Loucy (cell line): ENCODE results near the gene RAB11FIP3.

Source experiments
- H2AFZ ChIP-seq: fragments of 200-600 bp; sonication (generic); 2 replicates; pipeline ENCODE4 v1.6.0; 2016; ENCODE audit warnings: antibody characterized with exemption, mild to moderate bottlenecking, low read length, moderate library complexity
- H3F3A ChIP-seq: fragments of 200-600 bp; 2 replicates; pipeline ENCODE4 v1.6.0; 2016; ENCODE audit warnings: antibody characterized with exemption, low read depth, mild to moderate bottlenecking
- H3K27me3 ChIP-seq: fragments of 200-600 bp; sonication (generic); 2 replicates; pipeline ENCODE4 v1.6.1; 2014; ENCODE audit warnings: low read length, mild to moderate bottlenecking; ENCODE audit not compliant: insufficient read depth, poor library complexity, severe bottlenecking
- H3K36me3 ChIP-seq: fragments of 200-600 bp; sonication (generic); 2 replicates; pipeline ENCODE4 v1.6.1; 2016; ENCODE audit warnings: low read length; ENCODE audit not compliant: insufficient read depth
- H3K4me1 ChIP-seq: fragments of 200-600 bp; sonication (generic); 2 replicates; pipeline ENCODE4 v1.5.1; 2014; ENCODE audit warnings: low read length, mild to moderate bottlenecking; ENCODE audit not compliant: insufficient read depth, poor library complexity, severe bottlenecking
- H3K4me2 ChIP-seq: fragments of 200-600 bp; sonication (generic); 2 replicates; pipeline ENCODE4 v1.6.0; 2014; ENCODE audit warnings: antibody characterized with exemption, low read length, low read depth, mild to moderate bottlenecking; ENCODE audit not compliant: poor library complexity, severe bottlenecking
- H3K4me3 ChIP-seq: fragments of 200-600 bp; sonication (generic); 2 replicates; pipeline ENCODE4 v1.5.1; 2014; ENCODE audit warnings: low read length, mild to moderate bottlenecking, mixed read lengths; ENCODE audit not compliant: poor library complexity, severe bottlenecking
- H3K79me2 ChIP-seq: fragments of 200-600 bp; sonication (generic); 2 replicates; pipeline ENCODE4 v1.6.1; 2014; ENCODE audit warnings: low read length; ENCODE audit not compliant: insufficient read depth
- H3K9ac ChIP-seq: fragments of 200-600 bp; sonication (generic); 2 replicates; pipeline ENCODE4 v1.6.0; 2014; ENCODE audit warnings: mild to moderate bottlenecking, low read depth, low read length, moderate library complexity; ENCODE audit not compliant: poor library complexity, severe bottlenecking
- H3K9me2 ChIP-seq: fragments of 200-600 bp; sonication (generic); replicated peaks from 2 replicates; pipeline ENCODE4 v1.6.1; 2016; ENCODE audit warnings: low read depth, low read length, mixed read lengths
- H3K9me3 ChIP-seq: fragments of 200-600 bp; sonication (generic); 2 replicates; pipeline ENCODE4 v1.6.1; 2014; ENCODE audit warnings: mild to moderate bottlenecking, antibody characterized with exemption, low read length, low read depth; ENCODE audit not compliant: insufficient read depth
- H4K20me1 ChIP-seq: fragments of 200-600 bp; sonication (generic); 2 replicates; pipeline ENCODE4 v1.6.0; 2014; ENCODE audit warnings: antibody characterized with exemption, low read length, mild to moderate bottlenecking; ENCODE audit not compliant: insufficient read depth, poor library complexity, severe bottlenecking
- CTCF ChIP-seq: fragments of 200-600 bp; sonication (generic); conservative IDR thresholded peaks from 2 replicates; pipeline ENCODE4 v1.5.1; 2014; ENCODE audit warnings: mild to moderate bottlenecking, antibody characterized with exemption, low read length
- EZH2phosphoT487 ChIP-seq: fragments of 200-600 bp; IDR thresholded peaks from 2 replicates; pipeline ENCODE4 v1.6.1; 2018; ENCODE audit warnings: antibody characterized with exemption, mild to moderate bottlenecking, moderate library complexity, borderline replicate concordance

The RAB11FIP3 gene

DNA sequence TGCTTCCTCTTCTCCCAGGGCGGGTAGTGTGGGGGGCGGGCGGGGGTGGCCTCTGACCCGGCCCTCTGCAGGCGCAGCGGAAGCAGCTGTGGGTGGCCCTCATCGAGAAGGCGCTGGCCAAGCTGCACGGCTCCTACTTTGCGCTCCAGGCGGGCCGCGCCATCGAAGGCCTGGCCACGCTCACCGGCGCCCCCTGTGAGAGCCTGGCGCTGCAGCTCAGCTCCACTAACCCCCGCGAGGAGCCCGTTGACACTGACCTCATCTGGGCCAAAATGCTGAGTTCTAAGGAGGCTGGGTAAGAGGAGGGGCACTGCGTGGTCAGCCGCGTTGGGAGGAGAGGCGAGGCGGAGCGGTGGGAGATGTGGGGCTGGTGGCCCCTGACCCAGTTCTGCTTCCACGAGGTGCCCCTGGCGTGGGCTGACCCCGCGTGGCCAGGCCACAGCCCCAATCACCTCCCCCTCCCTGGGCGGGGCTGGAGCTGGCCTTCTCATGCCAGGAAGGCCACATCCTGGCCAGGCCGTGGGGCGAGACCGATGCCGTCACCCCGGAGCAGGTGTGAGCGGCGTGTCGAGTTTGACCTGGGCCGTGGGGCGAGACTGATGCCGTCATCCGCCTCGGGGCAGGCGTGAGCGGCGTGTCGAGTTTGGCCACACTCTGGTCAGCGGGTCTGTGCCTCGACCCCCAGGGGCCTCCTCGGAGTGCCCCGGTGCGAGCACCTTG lies 124.3 kb downstream of the RAB11FIP3 start:
- Histone ChIP-seq H3K9me2 (no peaks in the 10 kb centered on the region), H3K4me3 (no peak overlapping the region), H3K36me3 (no peaks in the 10 kb centered on the region), H3K27me3 (no peaks in the 10 kb centered on the region), H3K9ac (no peak overlapping the region), H2AFZ (no peak overlapping the region), H3K4me2 (no peak overlapping the region), H3F3A (no peaks in the 10 kb centered on the region), H3K79me2 (no peaks in the 10 kb centered on the region), H4K20me1 (no peaks in the 10 kb centered on the region), H3K4me1 (no peaks in the 10 kb centered on the region), H3K9me3 (no peaks in the 10 kb centered on the region)
- no peak for TF ChIP-seq EZH2phosphoT487
- no peak; the same call in 1 of the 2 replicates for TF ChIP-seq CTCF

GRCh38 chr16:551210-551609 lies 125.8 kb downstream of the RAB11FIP3 start:
- no peaks in the 10 kb centered on the region for H3K4me1 ChIP-seq
- H3K9me2 ChIP-seq = no peaks in the 10 kb centered on the region
- no peaks in the 10 kb centered on the region for H3K27me3 ChIP-seq
- H3K79me2 ChIP-seq = no peaks in the 10 kb centered on the region
- H3K9me3 ChIP-seq = no peaks in the 10 kb centered on the region
- H2AFZ ChIP-seq = no peak overlapping the region
- no peaks in the 10 kb centered on the region for H4K20me1 ChIP-seq
- H3K4me2 ChIP-seq = no peak overlapping the region
- H3K36me3 ChIP-seq = no peaks in the 10 kb centered on the region
- H3K4me3 ChIP-seq = no peak overlapping the region
- TF ChIP-seq EZH2phosphoT487 (no peak), CTCF (no peak)
- H3F3A ChIP-seq = no peaks in the 10 kb centered on the region
- no peak overlapping the region for H3K9ac ChIP-seq

DNA sequence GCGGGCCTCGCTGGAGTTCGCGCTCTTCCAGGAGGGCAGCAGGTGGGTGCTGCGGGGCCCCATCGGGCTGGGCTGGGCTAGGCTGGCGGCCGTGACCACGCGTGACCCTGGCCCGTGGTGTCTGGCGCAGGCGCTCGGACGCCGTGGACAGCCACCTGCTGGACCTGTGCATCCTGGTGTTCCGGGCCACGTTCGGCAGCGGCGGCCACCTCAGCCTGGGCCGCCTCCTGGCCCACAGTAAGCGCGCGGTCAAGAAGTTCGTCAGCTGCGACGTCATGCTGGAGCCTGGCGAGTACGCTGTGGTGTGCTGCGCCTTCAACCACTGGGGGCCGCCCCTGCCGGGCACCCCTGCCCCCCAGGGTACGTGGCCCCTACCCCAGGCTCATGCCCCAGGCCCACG lies 126.7 kb downstream of the RAB11FIP3 start:
- no peaks in the 10 kb centered on the region for H3K36me3 ChIP-seq
- no peak overlapping the region for H3K4me3 ChIP-seq
- no peaks in the 10 kb centered on the region for H3K79me2 ChIP-seq
- H3F3A ChIP-seq = no peaks in the 10 kb centered on the region
- no peak overlapping the region for H3K4me2 ChIP-seq
- H3K9ac ChIP-seq = no peak overlapping the region
- no peaks in the 10 kb centered on the region for H3K9me2 ChIP-seq
- no peaks in the 10 kb centered on the region for H3K4me1 ChIP-seq
- H3K9me3 ChIP-seq = no peaks in the 10 kb centered on the region
- no peak for TF ChIP-seq CTCF
- TF ChIP-seq EZH2phosphoT487 = no peak
- no peak overlapping the region for H2AFZ ChIP-seq
- no peaks in the 10 kb centered on the region for H4K20me1 ChIP-seq
- H3K27me3 ChIP-seq = no peaks in the 10 kb centered on the region
